Keratinocyte (primary cell): ENCODE measurements around the gene NAT10. TPM values are rescaled to one million over a fixed set of nuclear protein-coding genes. Genes with fewer than 3 reads are reported as not detected.

ENCODE experiments used
- DNase-seq: peaks from one replicate; pipeline ENCODE4 v3.0.0-alpha.2; 2011; ENCODE audit warnings: low read depth, missing footprints, low spot score
- FAIRE-seq: peaks from 2 replicates; lab custom pipeline; 2011; peaks lifted over from hg19 to GRCh38; lab: Jason Lieb, UNC
- H2AFZ ChIP-seq: 2 replicates; pipeline ENCODE4 v1.6.0; 2012; ENCODE audit warnings: low read length, control low read depth, inconsistent platforms; ENCODE audit not compliant: control insufficient read depth
- H3K27ac ChIP-seq: 2 replicates; pipeline ENCODE4 v1.5.1; 2011; ENCODE audit warnings: low read length; ENCODE audit not compliant: control insufficient read depth, insufficient read depth
- H3K27me3 ChIP-seq: 3 replicates; pipeline ENCODE4 v1.6.0; 2011; ENCODE audit warnings: low read length; ENCODE audit not compliant: control insufficient read depth, insufficient read depth; ENCODE audit errors: extremely low read depth
- H3K36me3 ChIP-seq, 2 experiments: 2 replicates in 1 of 2; 3 replicates in 1 of 2; pipeline ENCODE4 v1.5.1; 2011; ENCODE audit warnings: low read length in 2 of 2, mild to moderate bottlenecking in 1 of 2; ENCODE audit not compliant: control insufficient read depth in 2 of 2, insufficient read depth in 2 of 2; ENCODE audit errors: extremely low read depth in 1 of 2
- H3K4me1 ChIP-seq: 3 replicates; pipeline ENCODE4 v1.5.1; 2011; ENCODE audit warnings: low read length; ENCODE audit not compliant: control insufficient read depth, insufficient read depth; ENCODE audit errors: extremely low read depth
- H3K4me2 ChIP-seq: 3 replicates; pipeline ENCODE4 v1.6.0; 2011; ENCODE audit warnings: low read depth, low read length; ENCODE audit not compliant: control insufficient read depth, insufficient read depth; ENCODE audit errors: extremely low read depth
- H3K4me3 ChIP-seq, 3 experiments: fragments of 200-600 bp in 1 of 3; sonication (generic) in 1 of 3; 2 replicates in 2 of 3; 3 replicates in 1 of 3; pipeline ENCODE4 v1.5.1; 2011 to 2016; ENCODE audit warnings: low read length in 3 of 3, mild to moderate bottlenecking in 3 of 3, control low read depth in 2 of 3, inconsistent platforms in 1 of 3, low read depth in 1 of 3, mixed read lengths in 1 of 3, mixed run types in 1 of 3, moderate library complexity in 1 of 3; ENCODE audit not compliant: control insufficient read depth in 2 of 3, insufficient read depth in 2 of 3; ENCODE audit errors: extremely low read depth in 1 of 3
- H3K79me2 ChIP-seq: 2 replicates; pipeline ENCODE4 v1.6.0; 2012; ENCODE audit warnings: low read length; ENCODE audit not compliant: control insufficient read depth, insufficient read depth
- H3K9ac ChIP-seq: 3 replicates; pipeline ENCODE4 v1.6.0; 2011; ENCODE audit warnings: low read length; ENCODE audit not compliant: control insufficient read depth, insufficient read depth; ENCODE audit errors: extremely low read depth
- H3K9me1 ChIP-seq: 3 replicates; pipeline ENCODE4 v1.6.0; 2011; ENCODE audit warnings: low read length; ENCODE audit not compliant: control insufficient read depth, insufficient read depth; ENCODE audit errors: extremely low read depth
- H3K9me3 ChIP-seq: 2 replicates; pipeline ENCODE4 v1.5.1; 2012; ENCODE audit warnings: low read depth, low read length; ENCODE audit not compliant: control insufficient read depth
- H4K20me1 ChIP-seq: 3 replicates; pipeline ENCODE4 v1.6.0; 2011; ENCODE audit warnings: low read length; ENCODE audit not compliant: control insufficient read depth, insufficient read depth; ENCODE audit errors: extremely low read depth
- EZH2 ChIP-seq: IDR thresholded peaks from one replicate; pipeline ENCODE4 v1.6.1; 2012; ENCODE audit warnings: inconsistent platforms, mild to moderate bottlenecking, low read length, moderate library complexity
- dilution Hi-C: fragments of 300-500 bp; cut with MboI; formaldehyde crosslinking; loops from one replicate; pipeline ENCODE4 v1.7.0; 2020; ENCODE audit warnings: low sequenced_read_pairs; ENCODE audit not compliant: extremely low pct_ligation_motif_present
- polyA plus RNA-seq, 5 experiments: library from polyadenylated mRNA; depleted of rRNA in 3 of 5; stranded (reverse) in 3 of 5; stranded (forward) in 1 of 5; unstranded in 1 of 5; fragments of >200 nt; gene quantifications; 1 replicate in 1 of 5; 2 replicates in 3 of 5; 3 replicates in 1 of 5; pipeline versions ENCODE4 v1.2.1 to v1.2.3, GENCODE V29; 2011 to 2012; ENCODE audit warnings: missing spikeins in 2 of 5, low read depth in 1 of 5, low replicate concordance in 1 of 5
- TF ChIP-seq, protein P1 (sequence below), 3 experiments: IDR thresholded peaks in 1 of 3; conservative IDR thresholded peaks in 1 of 3; optimal IDR thresholded peaks in 1 of 3; 2 replicates in 2 of 3; 3 replicates in 1 of 3; pipeline versions ENCODE3 to v1.5.1; 2011; ENCODE audit warnings: low read length in 3 of 3, mild to moderate bottlenecking in 3 of 3, moderate library complexity in 2 of 3, control low read depth in 1 of 3, inconsistent platforms in 1 of 3; ENCODE audit not compliant: insufficient read depth in 2 of 3; ENCODE audit errors: extremely low read depth in 1 of 3

The NAT10 gene
- polyA plus RNA-seq, 1 donor (not counting 4 experiments of a cell fraction or from before 2014, with no cell fraction given), result 44.0 TPM

DNA sequence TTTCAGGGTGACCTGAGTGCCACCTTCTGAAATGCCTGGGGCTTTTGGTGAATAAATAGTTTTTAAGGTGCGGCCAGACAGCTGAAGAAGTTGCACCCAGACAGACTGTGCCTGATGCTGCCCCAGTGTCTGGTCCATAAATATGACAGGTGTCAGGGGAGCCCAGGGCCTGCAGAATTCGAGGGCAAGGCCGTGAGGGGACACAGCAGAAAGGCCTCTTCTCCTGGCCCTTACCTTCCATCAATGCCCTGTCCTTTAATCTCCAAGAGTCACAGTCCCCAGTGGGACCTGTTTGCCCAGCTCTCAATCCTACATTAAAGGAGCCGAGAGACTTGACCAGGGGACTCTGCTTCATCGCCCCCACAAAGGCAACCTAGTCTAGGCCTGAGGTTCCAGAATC, 45.7 kb downstream of the NAT10 start:
- Histone ChIP-seq H2AFZ (no peak overlapping the region), H3K9ac (no peak overlapping the region), H3K27me3 (no peaks in the 10 kb centered on the region), H3K4me1 (no peaks in the 10 kb centered on the region), H3K4me3 (no peak overlapping the region), H3K79me2 (no peaks in the 10 kb centered on the region), H4K20me1 (no peaks in the 10 kb centered on the region), H3K9me1 (no peaks in the 10 kb centered on the region), H3K4me2 (no peak overlapping the region), H3K9me3 (no peaks in the 10 kb centered on the region), H3K27ac (no peak overlapping the region), H3K36me3 (peaks cover 42% of the 10 kb centered on the region in 2 experiments)
- dilution Hi-C loops, result no loop called here
- DNase-seq (no peak), FAIRE-seq (no peak)
- TF ChIP-seq EZH2, result no peak
- TF ChIP-seq, protein P1, sequence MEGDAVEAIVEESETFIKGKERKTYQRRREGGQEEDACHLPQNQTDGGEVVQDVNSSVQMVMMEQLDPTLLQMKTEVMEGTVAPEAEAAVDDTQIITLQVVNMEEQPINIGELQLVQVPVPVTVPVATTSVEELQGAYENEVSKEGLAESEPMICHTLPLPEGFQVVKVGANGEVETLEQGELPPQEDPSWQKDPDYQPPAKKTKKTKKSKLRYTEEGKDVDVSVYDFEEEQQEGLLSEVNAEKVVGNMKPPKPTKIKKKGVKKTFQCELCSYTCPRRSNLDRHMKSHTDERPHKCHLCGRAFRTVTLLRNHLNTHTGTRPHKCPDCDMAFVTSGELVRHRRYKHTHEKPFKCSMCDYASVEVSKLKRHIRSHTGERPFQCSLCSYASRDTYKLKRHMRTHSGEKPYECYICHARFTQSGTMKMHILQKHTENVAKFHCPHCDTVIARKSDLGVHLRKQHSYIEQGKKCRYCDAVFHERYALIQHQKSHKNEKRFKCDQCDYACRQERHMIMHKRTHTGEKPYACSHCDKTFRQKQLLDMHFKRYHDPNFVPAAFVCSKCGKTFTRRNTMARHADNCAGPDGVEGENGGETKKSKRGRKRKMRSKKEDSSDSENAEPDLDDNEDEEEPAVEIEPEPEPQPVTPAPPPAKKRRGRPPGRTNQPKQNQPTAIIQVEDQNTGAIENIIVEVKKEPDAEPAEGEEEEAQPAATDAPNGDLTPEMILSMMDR (optimal IDR thresholded peaks at IDR 0.05 in 1 of 3, IDR thresholded peaks at IDR 0.05 in 1 of 3, conservative IDR thresholded peaks at IDR 0.05 in 1 of 3; ENCODE audit: extremely low read depth in 1 of 3, insufficient read depth in 2 of 3, low read length in 3 of 3), result no peak

DNA sequence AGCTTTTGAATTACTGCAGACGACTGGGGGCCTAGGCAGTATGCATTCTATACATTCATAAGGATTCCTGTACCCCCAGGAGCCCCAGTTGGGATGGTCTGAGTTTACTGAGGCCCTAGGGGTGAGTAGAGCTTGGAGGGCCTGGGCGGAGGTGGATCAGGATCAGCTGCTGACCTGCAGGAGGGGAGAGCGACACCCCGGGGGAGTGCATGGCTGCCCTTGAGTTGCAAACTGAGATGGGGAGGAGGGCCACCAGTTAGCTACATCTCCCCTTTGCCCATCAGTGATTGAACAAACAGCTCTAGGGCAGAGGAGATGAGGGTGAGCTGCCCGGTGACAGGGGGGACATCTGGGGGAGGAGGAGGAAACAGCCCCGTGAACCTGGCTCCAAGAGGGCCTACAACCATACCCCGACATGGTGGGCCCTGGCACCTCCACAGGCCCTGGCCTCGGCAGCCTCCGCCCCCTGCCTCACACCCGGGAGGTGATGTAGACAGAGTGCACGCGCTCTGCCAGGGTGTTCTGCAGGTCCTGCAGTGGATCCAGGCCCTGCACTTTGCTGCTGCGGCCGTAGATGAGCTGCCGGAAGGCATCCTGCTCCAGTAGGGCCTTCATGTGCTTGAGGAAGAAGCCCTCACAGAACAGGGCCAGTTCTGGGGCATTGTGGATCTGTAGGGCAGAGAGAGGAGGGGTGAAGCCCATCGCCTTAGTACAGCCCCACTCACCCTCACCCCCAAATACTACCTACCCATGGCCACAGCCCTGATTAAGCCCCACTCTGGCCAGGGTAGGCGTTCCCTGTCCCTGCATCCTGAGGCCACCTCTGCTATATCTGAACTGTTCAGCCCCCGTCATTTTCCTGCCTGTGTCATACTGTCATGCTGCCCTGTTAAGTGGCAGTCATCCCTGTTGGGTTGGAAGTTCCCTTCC, 46.8 kb downstream of the NAT10 start:
- no peak for FAIRE-seq
- no peak overlapping the region for H3K9ac ChIP-seq

More for the DNA sequence above, 46.8 kb downstream of the NAT10 start:
- H3K9me3 ChIP-seq, result no peaks in the 10 kb centered on the region
- H2AFZ ChIP-seq, result no peak overlapping the region
- H4K20me1 ChIP-seq, result no peaks in the 10 kb centered on the region
- H3K27me3 ChIP-seq, result no peaks in the 10 kb centered on the region
- dilution Hi-C loops, result no loop called here
- no peak overlapping the region for H3K4me2 ChIP-seq
- H3K36me3 ChIP-seq, result peaks cover 33 to 34% of the 10 kb centered on the region in 2 experiments
- H3K9me1 ChIP-seq, result no peaks in the 10 kb centered on the region
- H3K27ac ChIP-seq, result no peak overlapping the region
- H3K4me1 ChIP-seq, result no peaks in the 10 kb centered on the region
- DNase-seq, result no peak
- H3K4me3 ChIP-seq, result no peak overlapping the region
- no peaks in the 10 kb centered on the region for H3K79me2 ChIP-seq
- TF ChIP-seq, protein P1 (optimal IDR thresholded peaks at IDR 0.05 in 1 of 3, IDR thresholded peaks at IDR 0.05 in 1 of 3, conservative IDR thresholded peaks at IDR 0.05 in 1 of 3; ENCODE audit: extremely low read depth in 1 of 3, insufficient read depth in 2 of 3, low read length in 3 of 3), result no peak
- no peak for TF ChIP-seq EZH2
